Activated T-cell treated with anti-CD3 and anti-CD28 coated beads for 48 hours (primary cell): ENCODE data around the gene C6orf136.

Source experiments
- DNase-seq: peaks from one replicate; pipeline ENCODE4 v3.0.0-alpha.2; 2020; ENCODE audit warnings: low read depth

Gene C6orf136

GRCh38 chr6:30646450-30647241 lies at the start of gene C6orf136:
TSS of gene C6orf136 (plus strand) at chr6:30647133. CDS start at chr6:30647232, 99 bp downstream.
- peak; percentile 90 for DNase-seq

DNA sequence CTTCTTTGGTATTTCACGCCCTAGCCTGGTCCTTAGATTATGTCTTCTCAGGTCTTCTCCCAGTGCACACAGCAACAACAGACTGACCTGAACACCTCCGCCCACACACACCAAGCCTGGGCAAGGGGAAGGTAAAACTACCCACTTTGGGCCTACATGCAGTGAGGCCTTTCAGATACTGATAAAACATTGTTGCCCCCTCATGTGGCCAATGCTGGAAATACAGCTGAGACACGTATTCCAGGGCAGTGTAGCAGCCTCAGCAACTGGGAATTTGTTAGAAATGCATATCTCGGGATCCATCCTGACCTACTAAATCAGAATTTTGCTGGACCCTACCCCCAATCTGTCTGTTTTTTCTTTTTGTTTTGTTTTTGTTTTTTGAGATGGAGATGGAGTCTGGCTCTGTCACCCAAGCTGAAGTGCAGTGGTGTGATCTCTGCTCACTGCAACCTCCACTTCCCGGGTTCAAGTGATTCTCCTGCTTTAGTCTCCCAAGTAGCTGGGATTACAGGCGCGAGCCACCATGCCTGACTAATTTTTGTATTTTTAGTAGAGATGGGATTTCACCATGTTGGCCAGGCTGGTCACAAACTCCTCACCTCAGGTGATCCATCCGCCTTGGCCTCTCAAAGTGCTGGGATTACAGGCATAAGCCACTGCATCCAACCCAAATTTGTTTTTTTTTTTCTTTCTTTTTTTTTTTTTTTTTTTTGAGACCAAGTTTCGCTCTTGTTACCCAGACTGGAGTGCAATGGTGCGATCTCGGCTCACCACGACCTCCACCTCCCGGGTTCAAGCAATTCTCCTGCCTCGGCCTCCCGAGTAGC lies 49.4 kb upstream of the C6orf136 start:
- DNase-seq = peak; percentile 67

DNA sequence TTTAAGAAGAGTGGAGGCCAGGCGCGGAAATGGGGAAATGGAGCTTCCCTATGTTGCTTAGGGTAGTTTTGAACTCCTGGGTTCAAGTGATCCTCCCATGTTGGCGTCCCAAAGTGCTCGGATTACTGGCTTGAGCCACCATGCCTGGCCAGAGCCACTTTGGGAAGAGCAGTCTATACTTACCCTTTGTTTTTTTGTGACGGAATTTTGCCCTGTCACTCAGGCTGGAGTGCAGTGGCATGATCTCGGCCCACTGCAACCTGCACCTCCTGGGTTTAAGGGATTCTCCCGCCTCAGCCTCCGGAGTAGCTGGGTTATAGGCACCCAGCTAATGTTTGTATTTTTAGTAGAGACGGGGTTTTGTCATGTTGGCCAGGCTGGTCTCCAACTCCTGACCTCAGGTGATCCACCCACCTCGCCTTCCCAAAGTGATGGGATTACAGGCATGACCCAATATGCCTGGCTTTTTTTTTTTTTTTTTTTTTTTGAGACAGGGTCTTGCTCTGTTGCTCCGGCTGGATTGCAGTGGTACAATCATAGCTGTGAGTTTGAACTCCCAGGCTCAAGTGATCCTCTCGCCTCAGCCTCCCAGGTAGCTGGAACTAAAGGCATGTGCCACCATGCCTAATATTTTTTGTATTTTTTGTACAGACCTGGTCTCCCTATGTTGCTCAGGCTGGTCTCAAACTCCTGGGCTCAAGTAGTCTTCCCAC lies 47.9 kb upstream of the C6orf136 start:
- no peak for DNase-seq

- DNase-seq = no peak
Observed at GRCh38 chr6:30599625-30600324, 47.2 kb upstream of the C6orf136 start.

GRCh38 chr6:30600451-30600961 lies 46.4 kb upstream of the C6orf136 start:
- no peak for DNase-seq

- no peak for DNase-seq
Observed at GRCh38 chr6:30601436-30601814, 45.5 kb upstream of the C6orf136 start.

- no peak for DNase-seq
Observed at GRCh38 chr6:30601815-30602641, 44.9 kb upstream of the C6orf136 start.

DNA sequence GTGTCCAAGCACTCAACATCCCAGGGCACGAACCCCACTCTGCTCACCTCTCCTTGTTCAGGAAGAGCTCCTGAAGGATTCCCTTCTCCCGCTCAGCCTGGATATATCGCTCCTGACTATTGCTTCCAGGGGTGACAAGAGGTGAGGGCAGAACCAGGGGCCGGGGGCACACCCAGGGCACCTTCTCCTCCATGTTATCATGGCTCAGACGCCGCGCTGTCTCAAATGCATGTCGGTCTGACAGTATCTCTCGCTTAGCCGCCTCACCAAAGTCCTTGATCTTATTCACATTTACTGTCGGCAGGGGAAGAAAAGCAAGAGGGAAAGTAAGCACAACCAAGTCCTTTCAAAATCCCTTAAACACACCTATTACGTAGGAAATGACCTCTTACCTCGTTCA lies 43.0 kb upstream of the C6orf136 start:
- no peak for DNase-seq

GRCh38 chr6:30610065-30610464 lies 36.9 kb upstream of the C6orf136 start:
- no peak for DNase-seq

GRCh38 chr6:30611150-30611855 lies 35.6 kb upstream of the C6orf136 start:
- DNase-seq = no peak

DNA sequence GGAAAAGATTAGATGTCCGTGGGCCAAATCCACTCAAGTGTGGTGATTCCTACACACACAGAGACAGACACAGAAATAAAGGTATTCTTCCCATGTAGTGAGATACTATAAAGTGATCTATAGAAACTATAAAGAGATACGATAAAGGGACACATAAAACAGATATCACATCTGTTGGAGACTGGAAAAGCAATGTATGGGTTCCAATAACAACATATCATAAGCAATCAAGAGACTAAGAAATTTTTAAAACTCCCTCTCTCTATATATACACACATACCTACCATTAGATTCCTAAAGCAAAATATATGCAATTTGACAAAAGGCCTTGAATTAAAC lies 35.1 kb upstream of the C6orf136 start:
- no peak for DNase-seq

DNA sequence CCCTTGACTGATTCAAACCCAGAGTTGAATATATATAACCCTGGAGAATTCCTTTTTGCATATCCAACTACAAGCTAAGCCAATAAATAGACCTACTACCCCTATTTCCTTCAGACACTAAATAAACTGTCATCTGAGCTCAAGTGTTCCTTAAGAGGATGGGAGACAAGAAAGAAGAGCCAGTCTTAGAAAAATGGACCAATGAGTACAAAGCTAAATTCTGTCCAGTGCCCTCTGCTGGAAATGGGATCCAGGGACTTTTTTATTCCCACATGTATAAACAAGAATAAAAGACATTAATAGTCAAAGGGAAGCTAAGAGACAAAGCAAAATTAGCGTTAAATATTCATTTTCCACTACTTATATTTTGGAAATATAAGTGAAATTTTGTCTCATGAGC lies 34.7 kb upstream of the C6orf136 start:
- no peak for DNase-seq

DNA sequence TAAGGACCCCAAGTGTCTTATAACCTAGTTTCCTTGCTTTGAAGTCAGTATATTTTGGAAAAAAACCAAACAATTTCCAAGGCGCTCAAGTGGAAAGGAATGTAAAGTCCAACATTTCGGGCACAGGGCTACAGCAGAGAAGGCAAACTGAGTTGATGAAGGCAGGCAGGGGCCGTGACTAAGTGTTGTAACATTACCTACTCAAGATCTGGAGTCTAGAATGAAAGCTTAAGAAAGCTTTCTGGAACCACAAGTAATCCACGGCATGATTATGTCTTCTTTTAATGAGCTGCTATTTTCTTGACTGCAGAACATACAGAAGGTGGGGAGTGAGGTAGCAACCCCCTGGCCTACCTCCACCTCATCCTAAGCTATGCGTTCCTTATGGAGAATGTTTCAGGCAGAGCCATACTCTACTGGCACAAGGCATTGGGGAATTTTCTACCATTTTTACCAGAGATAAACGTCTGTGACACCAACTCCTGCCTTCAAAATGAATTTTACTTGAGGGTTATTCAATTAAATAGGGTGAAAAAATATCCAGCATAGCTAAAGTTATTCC lies 34.2 kb upstream of the C6orf136 start:
- DNase-seq = no peak

- no peak for DNase-seq
Observed at GRCh38 chr6:30613251-30614043, 33.5 kb upstream of the C6orf136 start.

DNA sequence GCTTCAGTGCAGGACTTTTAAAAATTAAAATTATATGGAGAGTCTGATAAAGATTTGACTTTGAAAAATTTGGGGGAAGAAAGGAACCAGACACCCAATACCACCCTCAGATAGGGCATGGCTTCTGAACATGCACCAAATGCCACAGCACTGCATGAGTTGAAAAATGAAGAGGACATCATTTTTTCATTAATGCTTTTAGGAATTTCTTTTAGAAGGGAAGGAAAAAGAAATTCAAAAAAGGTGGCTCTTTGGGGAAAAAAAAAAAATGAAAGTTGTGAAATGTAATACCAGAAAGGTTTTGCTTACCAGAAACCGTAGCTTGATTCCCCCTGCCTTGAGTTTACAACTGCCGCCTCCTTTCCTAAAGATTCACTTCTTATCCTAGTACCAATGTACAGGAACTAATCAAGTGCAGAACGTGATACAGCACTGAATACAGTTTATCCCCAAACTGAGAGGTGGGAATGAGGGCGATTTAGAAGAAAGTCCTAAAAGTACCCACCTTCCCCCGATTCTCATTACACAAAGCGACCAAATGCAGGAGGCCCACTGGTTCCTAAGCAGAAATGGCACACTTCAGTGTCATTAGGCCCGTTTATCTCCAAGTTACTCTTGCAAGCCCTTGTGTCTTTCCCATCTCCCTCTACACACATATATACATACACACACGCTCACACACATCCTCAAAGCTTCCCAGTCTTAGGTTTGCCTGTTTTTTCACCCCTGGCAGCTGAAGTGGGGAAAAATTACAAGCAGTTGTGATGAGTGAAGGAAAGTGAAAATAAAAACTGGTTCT lies 32.7 kb upstream of the C6orf136 start:
- DNase-seq = no peak

GRCh38 chr6:30614843-30615218 lies 32.1 kb upstream of the C6orf136 start:
- DNase-seq = peak; percentile 67

GRCh38 chr6:30615219-30615957 lies 31.5 kb upstream of the C6orf136 start:
- DNase-seq = no peak
